HG03196 (cell line): Measurements from ENCODE around the gene BRI3BP.
"Not testable (repeated sequence)": the region's sequence is repeated elsewhere in the genome, so short reads cannot be mapped to it uniquely, and the experiment has no call there.

ENCODE experiments used
- ATAC-seq: cut with Tn5 transposase; IDR thresholded peaks from one replicate; pipeline ENCODE4 v1.9.1; 2021; ENCODE audit not compliant: unreplicated experiment

BRI3BP gene

DNA sequence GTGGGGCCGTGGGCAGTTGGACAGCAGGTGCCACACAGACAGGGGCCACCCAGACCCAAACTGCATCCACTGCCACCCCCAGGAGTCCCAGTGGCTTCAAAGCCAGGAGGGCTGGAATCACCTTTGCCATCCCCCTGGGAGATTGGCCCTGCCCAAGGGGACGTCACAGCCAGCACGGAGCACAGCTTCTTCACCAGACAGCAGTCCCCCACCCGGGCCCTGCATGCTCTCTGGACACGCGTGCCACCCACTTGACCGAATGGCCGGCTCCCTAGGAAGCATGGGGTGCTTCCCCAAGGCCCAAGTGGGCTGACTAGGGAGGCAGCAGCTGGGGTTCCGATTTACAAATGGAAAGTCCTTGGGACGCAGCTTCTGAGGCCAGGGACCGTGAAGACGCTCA is 21.8 kb upstream of the BRI3BP start:
- no peak for ATAC-seq

DNA sequence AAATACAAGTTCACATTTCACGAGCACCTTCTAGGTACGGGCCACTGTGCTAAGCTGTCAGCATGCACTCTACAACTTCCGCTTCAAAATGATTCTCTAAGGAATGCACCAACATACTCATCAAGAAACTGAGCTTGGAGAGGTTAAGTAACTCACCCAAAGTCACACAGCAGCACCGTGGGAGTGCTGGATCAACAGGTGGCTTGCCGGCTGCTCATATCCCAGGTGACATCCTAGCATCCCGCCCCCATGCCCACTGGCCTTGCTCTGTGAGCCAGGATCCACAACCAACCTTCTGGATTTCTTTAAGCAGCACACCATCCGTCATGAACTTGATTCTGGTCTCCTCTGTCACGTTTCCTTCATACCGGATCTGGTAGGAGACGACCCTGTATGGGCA is 21.2 kb upstream of the BRI3BP start:
- ATAC-seq, result no peak

DNA sequence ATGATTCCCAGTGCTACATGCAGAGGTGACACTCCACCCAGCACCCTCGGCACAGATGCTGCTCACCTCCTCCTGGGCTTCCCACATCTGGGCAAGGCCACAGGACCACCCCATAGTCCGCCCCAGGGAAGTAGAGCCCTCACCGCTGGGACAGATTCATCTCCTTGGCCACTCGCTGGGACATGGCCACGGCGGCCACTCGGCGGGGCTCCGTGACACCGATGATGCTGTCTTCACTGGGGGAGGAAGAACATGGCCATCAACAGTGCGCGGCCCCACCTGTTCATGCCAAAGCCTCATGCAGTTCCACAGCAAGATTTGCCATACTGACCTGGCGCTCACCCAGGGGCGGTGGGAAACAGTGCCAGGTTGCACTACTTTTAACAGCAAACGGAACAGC is 18.2 kb upstream of the BRI3BP start:
- ATAC-seq, result no peak

- ATAC-seq, result no peak
These were observed 16.4 kb upstream of the BRI3BP start for GRCh38 chr12:124976999-124977398.

GRCh38 chr12:124979568-124979967 is 13.9 kb upstream of the BRI3BP start:
- ATAC-seq, result no peak

DNA sequence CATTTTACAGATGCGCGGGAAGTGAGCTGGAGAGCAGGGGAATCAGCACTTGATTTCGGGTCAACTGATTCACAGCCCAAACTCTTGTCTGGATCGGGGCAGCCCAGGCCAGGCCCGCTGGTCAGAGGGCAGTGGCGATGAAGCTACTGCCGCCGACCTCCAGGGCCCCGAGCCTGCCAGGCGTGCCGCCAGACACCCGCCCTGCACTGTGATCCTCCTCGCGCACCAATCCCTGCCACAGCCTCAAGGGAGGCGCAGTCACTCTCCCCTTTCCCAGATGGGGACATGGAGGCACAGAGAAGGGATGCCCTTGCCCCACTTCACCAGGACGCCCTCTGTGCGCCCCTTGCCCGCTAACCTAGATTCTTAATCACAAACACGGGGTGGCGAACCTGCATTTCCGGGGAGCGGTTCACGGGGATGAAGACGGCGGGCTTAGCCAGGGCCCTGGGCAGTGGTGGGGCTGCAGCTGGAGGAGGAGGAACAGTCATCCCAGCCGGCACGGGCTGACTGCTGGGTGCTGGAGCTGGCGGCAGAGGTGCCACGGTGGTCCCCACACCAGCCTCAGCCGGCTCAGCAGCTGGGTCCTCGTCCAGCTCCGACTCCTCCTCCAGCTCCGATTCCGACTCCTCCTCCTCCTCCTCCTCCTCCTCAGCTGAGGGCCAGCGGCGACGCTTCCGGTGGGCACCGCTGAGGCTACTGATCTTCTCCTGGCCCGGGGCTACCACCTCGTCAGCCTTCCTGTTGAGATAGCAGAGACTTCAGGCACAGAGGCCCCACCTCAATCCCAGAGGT is 13.2 kb upstream of the BRI3BP start:
- no peak for ATAC-seq

- not testable (repeated sequence) for ATAC-seq
These were observed 6.6 kb upstream of the BRI3BP start for GRCh38 chr12:124986876-124987275.

DNA sequence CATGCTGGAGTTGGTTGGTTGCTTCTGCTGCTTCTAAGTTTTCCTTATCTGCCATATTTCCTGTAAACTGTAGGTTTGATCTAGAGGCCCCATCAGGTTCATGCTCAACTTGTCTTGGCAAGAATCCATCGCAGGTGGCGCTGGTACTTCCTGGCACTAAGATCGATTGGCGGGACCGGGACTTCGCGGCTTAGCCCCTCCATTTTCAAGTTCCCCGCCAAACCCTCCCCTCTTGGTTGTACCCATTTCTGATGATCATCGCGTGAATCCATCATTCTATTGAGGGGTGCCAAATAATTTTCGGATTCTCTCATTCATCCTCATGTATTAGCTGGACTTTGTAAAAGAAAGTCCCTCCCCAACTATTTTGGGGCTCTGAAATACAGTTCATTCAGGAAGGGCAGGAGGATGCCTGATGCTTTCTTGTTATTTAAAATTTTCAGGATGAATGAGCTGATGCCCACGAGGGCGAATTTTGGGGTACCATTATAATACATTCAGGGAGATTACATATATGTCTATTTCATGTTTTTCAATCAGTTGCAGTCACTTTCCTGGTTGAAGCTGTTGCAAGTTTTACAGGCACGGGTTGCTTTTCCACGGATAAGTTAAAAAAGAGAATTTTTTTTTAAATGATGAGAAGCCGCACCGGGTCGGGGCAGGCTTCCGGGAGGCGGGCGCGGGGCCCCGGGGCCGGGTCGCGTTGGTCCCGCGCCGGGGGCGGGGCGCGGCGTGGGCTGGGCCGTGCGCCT is 395 bp upstream of the BRI3BP start:
- ATAC-seq, result peak; percentile 30

GRCh38 chr12:124994437-124994975 is 1.1 kb downstream of the BRI3BP start:
- peak; percentile 25 for ATAC-seq

- ATAC-seq, result no peak
These were observed 1.9 kb downstream of the BRI3BP start for GRCh38 chr12:124995200-124995961.

DNA sequence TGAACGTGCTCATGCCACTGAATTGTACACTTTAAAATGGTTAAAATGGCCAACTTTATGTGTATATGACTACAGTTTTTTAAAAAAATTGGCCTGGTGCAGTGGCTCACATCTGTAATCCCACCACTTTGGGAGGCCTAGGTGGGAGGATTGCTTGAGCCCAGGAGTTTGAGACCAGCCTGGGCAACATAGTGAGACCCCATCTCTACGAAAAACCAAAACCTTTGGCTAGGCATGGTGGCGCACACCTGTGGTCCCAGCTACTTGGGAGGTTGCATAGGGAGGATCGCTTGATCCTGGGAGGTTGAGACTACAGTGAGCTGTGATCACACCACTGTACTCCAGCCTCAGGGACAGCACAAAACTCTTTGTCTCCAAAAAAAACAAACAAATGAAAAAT is 5.3 kb downstream of the BRI3BP start:
- no peak for ATAC-seq

GRCh38 chr12:125001636-125002035 is 8.2 kb downstream of the BRI3BP start:
- no peak for ATAC-seq

DNA sequence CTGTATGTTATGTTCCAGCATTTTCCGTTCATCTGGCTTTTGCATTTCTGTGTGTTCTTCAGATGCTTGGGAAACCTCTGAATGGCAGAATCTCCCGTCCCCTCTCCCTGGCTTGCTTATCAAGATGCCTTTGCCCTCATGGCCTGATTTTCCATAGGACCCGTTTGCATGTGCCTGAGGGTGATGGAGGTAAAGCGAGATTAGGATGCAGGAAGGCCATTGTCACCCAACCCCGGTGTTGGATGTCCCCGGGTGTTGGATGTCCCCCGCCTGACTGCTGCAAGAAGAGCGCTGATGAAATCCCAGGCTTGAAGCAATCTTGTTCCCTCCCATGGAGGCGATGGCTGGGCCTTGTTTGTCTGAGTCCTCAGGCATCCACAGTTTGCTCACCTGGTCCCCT is 9.6 kb downstream of the BRI3BP start:
- no peak for ATAC-seq

DNA sequence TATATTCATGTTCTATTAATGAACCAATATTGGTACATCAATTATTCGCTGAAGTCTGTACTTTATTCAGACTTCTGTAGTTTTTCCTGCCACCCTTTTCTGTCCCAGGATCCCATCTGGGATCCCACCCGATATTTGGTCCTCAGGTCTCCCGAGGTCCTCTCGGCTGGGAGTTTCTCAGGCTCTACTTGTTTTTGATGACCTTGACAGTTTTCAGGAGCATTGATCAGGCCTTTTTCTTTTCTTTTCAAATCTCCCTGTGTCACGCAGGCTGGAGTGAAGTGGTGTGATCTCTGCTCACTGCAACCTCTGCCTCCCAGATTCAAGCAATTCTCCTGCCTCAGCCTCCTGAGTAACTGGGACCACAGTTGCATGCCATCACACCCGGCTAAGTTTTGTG is 11.2 kb downstream of the BRI3BP start:
- no peak for ATAC-seq

DNA sequence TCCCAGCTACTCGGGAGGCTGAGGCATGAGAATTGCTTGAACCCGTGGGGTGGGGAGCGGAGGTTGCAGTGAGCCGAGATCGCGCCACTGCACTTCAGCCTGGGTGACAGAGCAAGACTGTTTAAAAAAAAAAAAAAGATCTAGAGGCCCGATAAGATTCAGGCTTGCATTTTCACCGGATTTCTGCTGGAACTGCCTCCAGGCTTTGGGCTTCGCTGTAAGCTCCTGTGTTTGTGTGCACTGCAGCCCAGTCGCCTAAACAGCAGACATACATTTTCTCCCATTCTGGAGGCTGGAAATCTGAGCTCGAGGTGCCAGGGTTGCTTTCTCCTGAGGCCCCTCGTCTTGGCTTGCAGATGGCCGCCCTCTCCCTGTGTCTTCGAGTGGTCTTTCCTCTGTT is 12.2 kb downstream of the BRI3BP start:
- ATAC-seq, result no peak

- ATAC-seq, result no peak
These were observed 12.9 kb downstream of the BRI3BP start for GRCh38 chr12:125006365-125006764.

- ATAC-seq, result no peak
These were observed 20.5 kb downstream of the BRI3BP start for GRCh38 chr12:125013816-125014442.

- no peak for ATAC-seq
These were observed 21.1 kb downstream of the BRI3BP start for GRCh38 chr12:125014526-125014925.

- ATAC-seq, result no peak
These were observed 22.4 kb downstream of the BRI3BP start for GRCh38 chr12:125015680-125016310.

- no peak for ATAC-seq
These were observed 24.4 kb downstream of the BRI3BP start for GRCh38 chr12:125017801-125018200.
